Suppressor macrophage treated with lipopolysaccharide for 1 hour (primary cell): Measurements from ENCODE around the gene HMGXB4.
"Not testable (repeated sequence)": the region's sequence is repeated elsewhere in the genome, so short reads cannot be mapped to it uniquely, and the experiment has no call there.

ENCODE experiments used
- DNase-seq, 3 donors: peaks; one replicate each; pipeline ENCODE4 v3.0.0-alpha.2; 2020 to 2022

The HMGXB4 gene, protein sequence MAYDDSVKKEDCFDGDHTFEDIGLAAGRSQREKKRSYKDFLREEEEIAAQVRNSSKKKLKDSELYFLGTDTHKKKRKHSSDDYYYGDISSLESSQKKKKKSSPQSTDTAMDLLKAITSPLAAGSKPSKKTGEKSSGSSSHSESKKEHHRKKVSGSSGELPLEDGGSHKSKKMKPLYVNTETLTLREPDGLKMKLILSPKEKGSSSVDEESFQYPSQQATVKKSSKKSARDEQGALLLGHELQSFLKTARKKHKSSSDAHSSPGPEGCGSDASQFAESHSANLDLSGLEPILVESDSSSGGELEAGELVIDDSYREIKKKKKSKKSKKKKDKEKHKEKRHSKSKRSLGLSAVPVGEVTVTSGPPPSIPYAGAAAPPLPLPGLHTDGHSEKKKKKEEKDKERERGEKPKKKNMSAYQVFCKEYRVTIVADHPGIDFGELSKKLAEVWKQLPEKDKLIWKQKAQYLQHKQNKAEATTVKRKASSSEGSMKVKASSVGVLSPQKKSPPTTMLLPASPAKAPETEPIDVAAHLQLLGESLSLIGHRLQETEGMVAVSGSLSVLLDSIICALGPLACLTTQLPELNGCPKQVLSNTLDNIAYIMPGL

DNA sequence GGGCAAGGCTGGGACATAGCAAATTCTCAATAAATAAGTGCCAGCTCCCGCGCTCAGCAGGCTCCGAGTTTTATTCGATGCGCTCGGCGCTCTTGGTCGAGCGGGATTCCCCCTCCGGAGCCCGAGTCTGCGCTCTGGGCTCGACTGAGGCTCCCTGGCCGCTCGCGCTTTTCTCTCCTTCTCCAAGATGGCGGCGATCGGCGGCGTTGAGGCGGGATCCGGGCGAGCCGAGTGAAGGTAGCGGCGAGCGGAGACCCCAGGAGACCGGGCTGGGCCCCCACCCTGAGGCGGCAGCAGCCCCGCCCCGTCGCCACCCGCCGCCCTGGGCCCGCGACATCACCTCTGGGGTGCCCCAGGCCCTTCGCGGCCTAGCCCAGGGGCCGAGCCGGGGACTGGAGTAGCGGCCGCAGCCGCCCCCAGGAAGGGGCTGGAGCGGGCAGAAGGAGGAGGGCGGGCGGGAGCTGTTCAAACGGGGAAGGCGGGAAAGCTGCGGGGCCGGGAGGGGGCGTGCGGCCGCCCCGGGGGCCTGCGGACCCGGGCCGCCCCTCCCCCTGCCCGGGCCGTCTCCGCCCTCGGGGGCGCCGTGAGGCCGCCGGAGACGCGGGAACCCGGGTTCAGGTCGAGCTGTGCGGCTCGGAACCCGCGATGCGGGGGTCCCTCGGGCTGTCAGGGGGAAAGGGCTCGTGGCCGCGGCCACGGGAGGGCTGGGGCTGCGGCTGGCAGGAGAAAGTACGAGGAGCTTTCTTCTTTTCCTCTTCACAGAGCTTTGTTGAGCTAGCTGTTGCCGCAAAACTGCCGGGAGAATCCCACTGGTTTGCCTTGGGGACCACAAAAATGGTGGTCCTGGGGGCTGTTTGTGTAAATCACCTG lies at the start of gene HMGXB4:
Gene HMGXB4, plus strand, starts transcription at position 173 of the 870 bp plus-strand sequence. CDS start 4,898 bp downstream, outside the sequence.
- DNase-seq, result peak; percentile 90 to 96 (median 94)

DNA sequence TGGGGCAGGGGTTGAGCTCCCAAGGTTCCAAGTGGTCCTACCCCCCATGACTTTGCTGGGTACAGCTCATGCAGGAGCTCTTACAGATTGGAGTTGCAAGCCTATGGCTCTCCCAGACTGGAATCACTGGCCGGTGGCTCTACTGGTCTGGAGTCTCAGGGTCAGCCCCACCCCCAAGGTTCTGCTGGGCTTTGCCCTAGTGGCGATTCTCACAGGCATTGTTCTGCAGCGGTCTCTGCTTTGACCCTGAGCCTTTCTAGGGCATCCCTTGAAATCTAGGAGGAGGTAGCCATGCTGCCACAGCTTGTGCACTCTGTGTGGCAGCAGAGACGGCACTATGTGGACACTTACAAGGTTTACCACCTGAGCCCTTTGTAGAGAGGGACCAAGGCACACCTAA lies 49.3 kb upstream of the HMGXB4 start:
- DNase-seq, result no peak

- no peak for DNase-seq
These were observed 48.1 kb upstream of the HMGXB4 start for GRCh38 chr22:35209203-35209602.

DNA sequence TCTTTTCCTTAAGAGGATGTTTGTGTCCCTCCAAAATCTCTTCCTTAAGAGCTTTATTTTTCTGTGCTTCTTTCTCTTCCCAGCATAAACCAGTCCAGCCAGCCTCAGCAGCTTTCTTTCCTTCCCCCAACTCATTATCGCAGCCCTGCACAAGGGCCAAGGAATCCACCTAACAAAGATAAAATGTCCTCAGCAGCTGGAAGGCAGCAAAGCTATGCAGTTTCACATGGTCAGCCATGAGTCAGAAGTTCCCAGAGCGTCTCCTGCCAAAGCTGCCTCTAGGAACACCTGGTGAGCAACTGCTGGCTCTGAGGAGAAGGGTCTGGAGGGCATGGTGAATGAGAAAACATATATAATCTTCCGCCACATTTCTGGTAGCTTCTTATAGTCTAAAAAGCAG lies 45.3 kb upstream of the HMGXB4 start:
- no peak for DNase-seq

DNA sequence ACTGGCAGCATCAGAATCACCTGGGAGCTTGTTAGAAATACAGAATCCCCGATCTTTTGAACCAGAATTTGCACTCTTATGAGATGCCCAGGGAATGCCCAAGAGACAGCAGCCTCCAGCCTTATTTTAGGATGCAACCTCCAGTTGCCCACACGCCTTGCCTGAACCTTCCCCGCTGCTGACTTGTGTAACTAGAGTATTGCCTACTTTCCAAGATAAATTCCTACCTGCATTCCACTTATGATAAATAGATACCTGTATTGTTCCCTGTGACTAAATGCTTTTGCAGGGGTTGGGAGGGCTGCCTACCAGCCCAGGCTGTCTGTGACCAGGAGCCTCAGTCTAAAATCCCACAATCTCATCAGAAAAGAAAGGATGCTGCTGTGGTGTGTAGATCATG lies 44.3 kb upstream of the HMGXB4 start:
- no peak for DNase-seq

DNA sequence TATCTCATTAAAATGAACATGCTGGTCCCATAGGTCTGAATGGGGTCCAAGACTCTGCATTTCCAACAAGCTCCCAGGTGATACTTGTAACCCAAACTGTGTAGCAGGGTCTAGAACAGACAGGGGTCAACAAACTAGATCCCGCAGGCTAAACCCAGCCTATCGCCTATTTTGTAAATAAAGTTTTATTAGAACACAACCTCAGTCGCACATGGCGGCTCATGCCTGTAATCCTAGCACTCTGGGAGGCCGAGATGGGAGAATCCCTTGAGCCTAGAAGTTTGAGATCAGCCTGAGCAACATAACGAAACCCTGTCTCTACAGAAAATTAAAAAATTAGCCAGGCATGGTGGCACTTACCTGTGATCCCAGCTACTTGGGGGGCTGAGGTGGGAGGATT lies 42.3 kb upstream of the HMGXB4 start:
- no peak for DNase-seq

DNA sequence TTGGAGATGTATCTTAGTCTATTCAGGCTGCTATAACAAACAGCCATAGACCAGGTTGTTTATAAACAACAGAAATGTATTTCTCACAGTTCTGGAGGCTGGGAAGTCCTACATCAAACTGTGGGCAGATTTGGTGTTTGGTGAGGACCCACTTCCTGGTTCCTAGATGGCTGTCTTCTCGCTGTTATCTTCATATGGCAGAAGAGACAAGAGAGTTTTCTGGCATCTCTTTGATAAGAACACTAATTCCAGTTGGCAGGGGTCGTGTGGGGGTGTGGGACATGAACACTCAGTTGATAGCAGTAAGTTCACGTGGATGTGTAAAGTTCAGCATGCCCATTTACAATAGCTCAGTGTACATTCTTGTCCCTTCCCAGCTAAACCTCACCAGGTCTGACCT lies 41.3 kb upstream of the HMGXB4 start:
- no peak for DNase-seq

DNA sequence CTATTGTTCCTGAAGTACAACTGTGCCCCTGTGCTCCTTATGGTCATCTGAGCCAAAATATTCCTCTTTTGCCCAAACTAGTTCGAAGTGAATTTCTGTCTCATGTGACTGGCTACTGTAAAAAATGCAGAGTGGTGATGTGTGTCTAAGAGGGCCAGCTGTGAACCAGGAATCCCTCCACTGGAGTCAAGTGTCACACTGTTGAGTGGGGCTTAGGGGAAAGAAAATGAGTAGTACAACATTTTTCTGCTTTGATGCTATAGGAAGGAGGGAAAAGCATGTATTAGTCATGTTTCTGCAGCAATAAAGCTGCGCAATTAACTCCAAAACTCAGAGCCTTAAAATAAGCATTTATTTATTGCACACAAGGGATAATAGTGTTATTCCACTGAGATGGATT lies 39.8 kb upstream of the HMGXB4 start:
- DNase-seq, result no peak

- DNase-seq, result no peak
These were observed 39.2 kb upstream of the HMGXB4 start for GRCh38 chr22:35218079-35218478.

- DNase-seq, result no peak
These were observed 38.3 kb upstream of the HMGXB4 start for GRCh38 chr22:35219012-35219411.

- DNase-seq, result no peak
These were observed 37.1 kb upstream of the HMGXB4 start for GRCh38 chr22:35220221-35220620.

GRCh38 chr22:35225010-35225409 lies 32.3 kb upstream of the HMGXB4 start:
- no peak for DNase-seq

GRCh38 chr22:35226958-35227647 lies 30.2 kb upstream of the HMGXB4 start:
- DNase-seq, result peak in 2 of 3 donors; percentile 21 to 24

- no peak for DNase-seq
These were observed 27.4 kb upstream of the HMGXB4 start for GRCh38 chr22:35229865-35230264.

- DNase-seq, result no peak
These were observed 26.9 kb upstream of the HMGXB4 start for GRCh38 chr22:35230417-35230816.

- DNase-seq, result no peak
These were observed 26.3 kb upstream of the HMGXB4 start for GRCh38 chr22:35230839-35231584.

DNA sequence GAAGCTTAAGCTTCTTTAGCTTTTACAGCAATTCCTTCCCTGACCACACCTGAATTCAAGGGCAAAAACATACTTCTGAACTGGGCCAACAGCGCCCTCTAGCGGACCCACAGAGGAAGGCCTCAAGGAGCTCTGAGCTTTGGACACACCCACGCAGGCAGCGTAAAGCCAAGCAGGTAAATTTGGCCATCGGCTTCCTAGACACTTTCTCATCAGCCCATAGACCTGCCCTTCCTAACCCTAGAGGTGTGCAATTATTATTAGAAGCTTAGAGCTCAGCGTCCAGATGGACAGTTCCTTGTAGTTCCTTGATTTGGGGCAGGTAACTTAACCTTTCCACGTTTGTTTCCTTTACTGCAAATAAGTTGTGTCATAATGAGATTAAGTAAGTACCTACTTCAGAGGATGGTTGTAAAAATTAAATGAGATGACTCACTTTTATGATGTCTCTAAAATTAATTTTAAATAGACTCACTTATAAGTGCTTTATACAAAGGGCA lies 25.7 kb upstream of the HMGXB4 start:
- peak; percentile 63 to 80 (median 72) for DNase-seq

GRCh38 chr22:35238749-35239148 lies 18.5 kb upstream of the HMGXB4 start:
- not testable (repeated sequence) for DNase-seq

DNA sequence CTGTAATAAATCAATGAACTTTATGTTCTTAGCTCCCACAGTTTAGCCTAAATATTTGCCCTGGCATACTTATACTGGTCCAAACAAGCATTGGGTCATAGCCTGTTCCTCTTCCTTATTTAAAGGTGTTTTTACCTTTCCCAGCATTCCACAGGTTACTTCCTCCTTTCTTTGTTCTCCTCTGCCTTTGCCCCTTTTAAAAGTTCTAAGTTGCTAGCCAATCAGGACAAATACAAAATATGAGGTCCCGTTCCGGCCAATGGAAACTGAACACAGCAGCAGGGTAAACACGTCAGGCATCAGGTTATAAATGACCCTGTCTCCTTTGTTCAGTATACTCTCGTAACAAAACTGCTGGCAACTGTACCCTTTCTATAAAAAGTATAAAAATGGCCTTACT lies 12.8 kb upstream of the HMGXB4 start:
- peak in 1 of 3 donors; percentile 17 for DNase-seq

DNA sequence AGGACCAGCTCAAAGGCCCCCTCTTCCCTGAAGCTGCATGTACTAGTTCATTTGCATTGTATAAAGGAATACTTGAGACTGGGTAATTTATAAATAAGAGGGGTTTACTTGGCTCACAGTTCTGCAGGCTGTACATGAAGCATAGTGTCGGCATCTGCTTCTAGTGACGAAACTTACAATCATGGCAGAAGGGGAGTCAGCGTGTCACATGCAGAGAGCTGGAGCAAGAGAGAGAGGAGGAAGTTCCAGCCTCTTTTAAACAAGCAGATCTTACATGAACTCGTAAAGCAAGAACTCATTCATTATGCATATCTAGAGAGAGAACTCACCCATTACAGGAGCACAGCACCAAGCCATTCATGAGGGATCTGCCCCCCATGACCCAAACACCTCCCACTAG lies 7.1 kb upstream of the HMGXB4 start:
- DNase-seq, result peak; percentile 18 to 25 (median 24)

- DNase-seq, result no peak
These were observed 3.3 kb upstream of the HMGXB4 start for GRCh38 chr22:35253946-35254345.

GRCh38 chr22:35257002-35257320 lies 332 bp upstream of the HMGXB4 start:
- no peak for DNase-seq
